ENCODE data around the gene TMEM151B. TPM values are rescaled to one million over a fixed set of nuclear protein-coding genes. Genes with fewer than 3 reads are reported as not detected.

The TMEM151B gene
- total and polyA plus RNA-seq, 2 donors = 0.09 to 0.50 TPM

DNA sequence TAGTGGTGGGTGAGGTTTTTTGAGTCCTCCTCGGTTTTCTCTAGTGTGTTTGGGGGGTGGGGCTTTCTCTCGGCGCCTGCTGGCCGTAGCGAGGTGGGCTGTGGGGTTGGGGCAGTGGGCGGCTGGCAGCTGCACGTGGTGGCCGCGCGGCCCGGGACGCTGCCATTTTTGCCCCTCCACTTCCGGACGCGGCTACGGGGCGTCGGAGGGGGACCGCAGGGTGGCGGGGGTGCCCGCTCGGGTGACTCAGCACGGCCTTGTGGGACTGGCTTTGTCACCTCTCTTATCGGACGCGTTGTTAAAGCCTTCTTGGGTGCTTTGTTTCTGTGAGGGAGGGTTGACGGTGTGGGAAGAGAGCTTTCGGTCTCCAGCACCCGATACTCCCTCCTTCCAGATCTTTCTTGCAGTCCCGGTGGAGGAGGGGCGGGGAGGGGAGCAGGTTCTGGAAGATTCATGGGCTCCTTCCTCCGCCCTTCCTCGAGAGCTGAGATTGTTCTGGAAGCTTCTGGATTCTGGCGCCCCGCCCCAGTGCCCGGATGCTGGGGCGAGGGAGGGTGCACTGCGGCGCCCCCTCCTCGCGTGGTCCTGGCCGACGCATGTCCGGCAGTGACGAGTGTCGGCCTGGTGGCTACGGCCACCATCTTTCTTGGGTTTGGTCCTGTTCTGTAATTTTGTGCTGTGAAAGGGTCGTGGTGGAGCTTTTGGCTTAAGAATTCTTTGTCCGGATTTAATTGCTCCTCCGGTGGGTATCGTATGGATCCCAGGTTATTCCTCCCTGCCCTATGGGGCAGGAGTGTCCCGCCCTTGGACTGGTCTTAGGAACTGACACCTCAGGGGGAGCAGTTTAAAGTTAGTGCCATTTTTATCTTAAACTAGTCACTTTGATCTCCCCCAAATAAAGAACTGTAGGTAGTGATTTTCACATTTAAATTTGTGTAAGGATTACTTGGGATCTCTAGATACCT, 22.6 kb upstream of the TMEM151B start:
- no peaks in the 10 kb centered on the region for H3K9me3 ChIP-seq (ENCODE audit: control insufficient read depth in 2 of 2, insufficient read depth in 1 of 2, low read length in 1 of 2)
- H3K27me3 ChIP-seq (ENCODE audit: control insufficient read depth in 2 of 2, insufficient read depth in 1 of 2, low read length in 1 of 2) = no peaks in the 10 kb centered on the region
- under 1% methylated on average over 52 of the region's 52 CpGs for WGBS
- H3K4me3 ChIP-seq (ENCODE audit: low read length in 2 of 2) = peak overlapping the region; percentile 74 to 75
- H3K27ac ChIP-seq (ENCODE audit: low read depth in 1 of 2, low read length in 1 of 2) = peak overlapping the region; percentile 88 to 97
- peak in 7 of 9 donors; percentile 71 to 89 (median 79) for DNase-seq (ENCODE audit: low read depth in 6 of 9, low spot score in 9 of 9)
- peaks cover 33 to 45% of the 10 kb centered on the region in 2 donors for H3K36me3 ChIP-seq (ENCODE audit: control insufficient read depth in 2 of 2, insufficient read depth in 2 of 2, low read length in 1 of 2)
- H3K4me1 ChIP-seq (ENCODE audit: control insufficient read depth in 2 of 2, insufficient read depth in 2 of 2, low read length in 2 of 2) = peaks cover 16 to 23% of the 10 kb centered on the region in 2 donors

DNA sequence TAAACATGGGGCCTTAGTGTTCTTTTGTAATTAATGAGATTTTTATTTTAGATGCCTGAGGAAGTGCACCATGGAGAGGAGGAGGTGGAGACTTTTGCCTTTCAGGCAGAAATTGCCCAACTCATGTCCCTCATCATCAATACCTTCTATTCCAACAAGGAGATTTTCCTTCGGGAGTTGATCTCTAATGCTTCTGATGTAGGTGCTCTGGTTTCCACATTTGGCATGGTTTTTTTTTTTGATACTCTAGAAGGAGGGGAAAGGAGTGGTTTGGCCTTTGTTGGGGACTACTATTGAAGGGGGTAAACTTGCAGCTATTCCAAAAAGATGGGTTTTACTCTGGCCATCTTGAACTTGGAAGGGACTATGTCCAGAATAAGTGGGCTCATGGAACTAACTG, 21.7 kb upstream of the TMEM151B start:
- H3K4me3 ChIP-seq (ENCODE audit: low read length in 2 of 2) = peak overlapping the region; percentile 74 to 75
- H3K36me3 ChIP-seq (ENCODE audit: control insufficient read depth in 2 of 2, insufficient read depth in 2 of 2, low read length in 1 of 2) = peaks cover 43 to 54% of the 10 kb centered on the region in 2 donors
- peaks cover 16 to 23% of the 10 kb centered on the region in 2 donors for H3K4me1 ChIP-seq (ENCODE audit: control insufficient read depth in 2 of 2, insufficient read depth in 2 of 2, low read length in 2 of 2)
- H3K27ac ChIP-seq (ENCODE audit: low read depth in 1 of 2, low read length in 1 of 2) = peak overlapping the region in 1 of 2 donors; percentile 97
- no peaks in the 10 kb centered on the region for H3K9me3 ChIP-seq (ENCODE audit: control insufficient read depth in 2 of 2, insufficient read depth in 1 of 2, low read length in 1 of 2)
- H3K27me3 ChIP-seq (ENCODE audit: control insufficient read depth in 2 of 2, insufficient read depth in 1 of 2, low read length in 1 of 2) = no peaks in the 10 kb centered on the region
- no peak for DNase-seq (ENCODE audit: low read depth in 6 of 9, low spot score in 9 of 9)
- WGBS = 57% methylated on average over 1 of the region's 1 CpG

DNA sequence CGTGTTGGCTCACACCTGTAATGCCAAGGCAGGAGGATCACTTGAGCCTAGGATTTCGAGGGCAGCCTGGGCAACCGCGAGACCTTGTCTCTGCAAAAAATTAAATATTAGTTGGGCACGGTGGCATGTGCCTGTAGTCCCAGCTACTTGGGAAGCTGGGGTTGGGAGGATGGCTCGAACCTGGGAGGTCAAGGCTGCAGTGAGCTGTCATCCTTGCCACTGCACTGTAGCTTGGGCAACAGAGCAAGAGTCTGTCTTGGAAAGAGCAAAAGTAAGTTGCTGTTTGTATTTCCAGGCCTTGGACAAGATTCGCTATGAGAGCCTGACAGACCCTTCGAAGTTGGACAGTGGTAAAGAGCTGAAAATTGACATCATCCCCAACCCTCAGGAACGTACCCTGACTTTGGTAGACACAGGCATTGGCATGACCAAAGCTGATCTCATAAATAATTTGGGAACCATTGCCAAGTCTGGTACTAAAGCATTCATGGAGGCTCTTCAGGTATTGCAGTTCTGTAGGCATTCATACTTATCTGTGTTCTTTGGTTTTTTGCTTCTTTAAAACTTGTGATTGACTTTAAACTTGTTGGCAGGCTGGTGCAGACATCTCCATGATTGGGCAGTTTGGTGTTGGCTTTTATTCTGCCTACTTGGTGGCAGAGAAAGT, 21.0 kb upstream of the TMEM151B start:
- H3K4me3 ChIP-seq (ENCODE audit: low read length in 2 of 2) = no peak overlapping the region
- DNase-seq (ENCODE audit: low read depth in 6 of 9, low spot score in 9 of 9) = no peak
- peaks cover 49 to 61% of the 10 kb centered on the region in 2 donors for H3K36me3 ChIP-seq (ENCODE audit: control insufficient read depth in 2 of 2, insufficient read depth in 2 of 2, low read length in 1 of 2)
- no peaks in the 10 kb centered on the region for H3K27me3 ChIP-seq (ENCODE audit: control insufficient read depth in 2 of 2, insufficient read depth in 1 of 2, low read length in 1 of 2)
- no peak overlapping the region for H3K27ac ChIP-seq (ENCODE audit: low read depth in 1 of 2, low read length in 1 of 2)
- 93% methylated on average over 9 of the region's 9 CpGs for WGBS
- H3K9me3 ChIP-seq (ENCODE audit: control insufficient read depth in 2 of 2, insufficient read depth in 1 of 2, low read length in 1 of 2) = no peaks in the 10 kb centered on the region
- peaks cover 16 to 25% of the 10 kb centered on the region in 2 donors for H3K4me1 ChIP-seq (ENCODE audit: control insufficient read depth in 2 of 2, insufficient read depth in 2 of 2, low read length in 2 of 2)

DNA sequence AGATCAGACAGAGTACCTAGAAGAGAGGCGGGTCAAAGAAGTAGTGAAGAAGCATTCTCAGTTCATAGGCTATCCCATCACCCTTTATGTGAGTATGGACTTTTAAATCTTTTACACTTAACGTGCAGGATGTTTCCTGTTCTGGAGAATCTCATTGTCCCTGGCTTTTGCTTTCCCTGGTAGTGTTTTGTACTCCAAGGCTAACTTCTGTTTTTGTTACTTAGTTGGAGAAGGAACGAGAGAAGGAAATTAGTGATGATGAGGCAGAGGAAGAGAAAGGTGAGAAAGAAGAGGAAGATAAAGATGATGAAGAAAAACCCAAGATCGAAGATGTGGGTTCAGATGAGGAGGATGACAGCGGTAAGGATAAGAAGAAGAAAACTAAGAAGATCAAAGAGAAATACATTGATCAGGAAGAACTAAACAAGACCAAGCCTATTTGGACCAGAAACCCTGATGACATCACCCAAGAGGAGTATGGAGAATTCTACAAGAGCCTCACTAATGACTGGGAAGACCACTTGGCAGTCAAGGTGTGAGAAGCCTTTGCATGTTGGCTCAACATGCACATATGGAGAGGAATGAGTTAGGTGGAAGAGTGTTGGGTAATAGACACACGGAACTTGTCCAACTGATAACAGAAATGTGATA, 20.1 kb upstream of the TMEM151B start:
- DNase-seq (ENCODE audit: low read depth in 6 of 9, low spot score in 9 of 9) = no peak
- WGBS = 94% methylated on average over 6 of the region's 6 CpGs
- Histone ChIP-seq H3K4me3 (ENCODE audit: low read length in 2 of 2) (no peak overlapping the region), H3K9me3 (ENCODE audit: control insufficient read depth in 2 of 2, insufficient read depth in 1 of 2, low read length in 1 of 2) (no peaks in the 10 kb centered on the region), H3K27ac (ENCODE audit: low read depth in 1 of 2, low read length in 1 of 2) (no peak overlapping the region), H3K36me3 (ENCODE audit: control insufficient read depth in 2 of 2, insufficient read depth in 2 of 2, low read length in 1 of 2) (peaks cover 59 to 71% of the 10 kb centered on the region in 2 donors), H3K27me3 (ENCODE audit: control insufficient read depth in 2 of 2, insufficient read depth in 1 of 2, low read length in 1 of 2) (no peaks in the 10 kb centered on the region), H3K4me1 (ENCODE audit: control insufficient read depth in 2 of 2, insufficient read depth in 2 of 2, low read length in 2 of 2) (peaks cover 16 to 31% of the 10 kb centered on the region in 2 donors)

DNA sequence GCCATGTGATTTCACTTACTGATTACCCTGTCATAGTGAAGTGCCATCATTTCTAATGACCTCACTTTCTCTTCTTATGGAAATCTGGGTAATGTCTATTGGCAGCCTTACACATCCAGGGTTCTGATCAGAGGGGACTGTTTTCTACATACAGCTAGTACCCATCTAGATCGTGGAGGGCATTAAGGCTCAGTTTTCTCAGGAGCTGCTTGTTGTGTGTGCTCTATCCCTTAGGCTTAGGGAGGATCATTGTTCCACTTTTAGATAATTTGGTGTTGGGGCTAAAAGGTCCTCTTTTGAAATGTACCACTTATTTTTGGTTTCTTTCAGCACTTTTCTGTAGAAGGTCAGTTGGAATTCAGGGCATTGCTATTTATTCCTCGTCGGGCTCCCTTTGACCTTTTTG, 19.5 kb upstream of the TMEM151B start:
- H3K9me3 ChIP-seq (ENCODE audit: control insufficient read depth in 2 of 2, insufficient read depth in 1 of 2, low read length in 1 of 2) = no peaks in the 10 kb centered on the region
- H3K27me3 ChIP-seq (ENCODE audit: control insufficient read depth in 2 of 2, insufficient read depth in 1 of 2, low read length in 1 of 2) = no peaks in the 10 kb centered on the region
- 98% methylated on average over 3 of the region's 3 CpGs for WGBS
- H3K36me3 ChIP-seq (ENCODE audit: control insufficient read depth in 2 of 2, insufficient read depth in 2 of 2, low read length in 1 of 2) = peaks cover 61 to 74% of the 10 kb centered on the region in 2 donors
- peaks cover 14 to 32% of the 10 kb centered on the region in 2 donors for H3K4me1 ChIP-seq (ENCODE audit: control insufficient read depth in 2 of 2, insufficient read depth in 2 of 2, low read length in 2 of 2)
- H3K4me3 ChIP-seq (ENCODE audit: low read length in 2 of 2) = no peak overlapping the region
- no peak overlapping the region for H3K27ac ChIP-seq (ENCODE audit: low read depth in 1 of 2, low read length in 1 of 2)
- DNase-seq (ENCODE audit: low read depth in 6 of 9, low spot score in 9 of 9) = no peak

DNA sequence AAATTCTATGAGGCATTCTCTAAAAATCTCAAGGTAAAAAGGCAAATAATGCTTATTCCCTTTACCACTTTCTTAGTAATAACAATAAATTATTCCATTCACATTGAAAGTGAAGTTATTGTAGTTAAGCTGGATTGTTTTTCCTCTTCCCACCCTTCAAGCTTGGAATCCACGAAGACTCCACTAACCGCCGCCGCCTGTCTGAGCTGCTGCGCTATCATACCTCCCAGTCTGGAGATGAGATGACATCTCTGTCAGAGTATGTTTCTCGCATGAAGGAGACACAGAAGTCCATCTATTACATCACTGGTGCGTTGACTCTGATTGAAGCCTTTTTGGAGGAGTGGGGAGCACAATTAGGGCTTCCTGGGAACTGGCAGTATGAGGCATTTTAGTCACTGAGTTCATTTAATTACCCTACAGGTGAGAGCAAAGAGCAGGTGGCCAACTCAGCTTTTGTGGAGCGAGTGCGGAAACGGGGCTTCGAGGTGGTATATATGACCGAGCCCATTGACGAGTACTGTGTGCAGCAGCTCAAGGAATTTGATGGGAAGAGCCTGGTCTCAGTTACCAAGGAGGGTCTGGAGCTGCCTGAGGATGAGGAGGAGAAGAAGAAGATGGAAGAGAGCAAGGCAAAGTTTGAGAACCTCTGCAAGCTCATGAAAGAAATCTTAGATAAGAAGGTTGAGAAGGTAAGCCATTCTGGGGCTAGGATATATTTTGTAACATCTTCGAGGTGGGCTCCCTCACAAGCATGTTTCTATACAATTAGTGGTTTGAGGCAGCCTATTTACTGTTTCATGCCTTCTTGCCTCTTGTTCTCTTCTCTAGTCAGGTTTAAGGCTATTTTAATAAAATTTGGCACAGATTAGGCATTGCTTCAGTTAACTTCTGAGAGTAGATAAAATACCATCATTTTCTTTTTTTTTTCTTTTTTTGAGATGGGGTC, 18.4 kb upstream of the TMEM151B start:
- Histone ChIP-seq H3K27me3 (ENCODE audit: control insufficient read depth in 2 of 2, insufficient read depth in 1 of 2, low read length in 1 of 2) (no peaks in the 10 kb centered on the region), H3K9me3 (ENCODE audit: control insufficient read depth in 2 of 2, insufficient read depth in 1 of 2, low read length in 1 of 2) (no peaks in the 10 kb centered on the region), H3K27ac (ENCODE audit: low read depth in 1 of 2, low read length in 1 of 2) (no peak overlapping the region), H3K4me1 (ENCODE audit: control insufficient read depth in 2 of 2, insufficient read depth in 2 of 2, low read length in 2 of 2) (peaks cover 16 to 39% of the 10 kb centered on the region in 2 donors), H3K4me3 (ENCODE audit: low read length in 2 of 2) (no peak overlapping the region), H3K36me3 (ENCODE audit: control insufficient read depth in 2 of 2, insufficient read depth in 2 of 2, low read length in 1 of 2) (peaks cover 61 to 74% of the 10 kb centered on the region in 2 donors)
- 96% methylated on average over 14 of the region's 14 CpGs for WGBS
- no peak for DNase-seq (ENCODE audit: low read depth in 6 of 9, low spot score in 9 of 9)

DNA sequence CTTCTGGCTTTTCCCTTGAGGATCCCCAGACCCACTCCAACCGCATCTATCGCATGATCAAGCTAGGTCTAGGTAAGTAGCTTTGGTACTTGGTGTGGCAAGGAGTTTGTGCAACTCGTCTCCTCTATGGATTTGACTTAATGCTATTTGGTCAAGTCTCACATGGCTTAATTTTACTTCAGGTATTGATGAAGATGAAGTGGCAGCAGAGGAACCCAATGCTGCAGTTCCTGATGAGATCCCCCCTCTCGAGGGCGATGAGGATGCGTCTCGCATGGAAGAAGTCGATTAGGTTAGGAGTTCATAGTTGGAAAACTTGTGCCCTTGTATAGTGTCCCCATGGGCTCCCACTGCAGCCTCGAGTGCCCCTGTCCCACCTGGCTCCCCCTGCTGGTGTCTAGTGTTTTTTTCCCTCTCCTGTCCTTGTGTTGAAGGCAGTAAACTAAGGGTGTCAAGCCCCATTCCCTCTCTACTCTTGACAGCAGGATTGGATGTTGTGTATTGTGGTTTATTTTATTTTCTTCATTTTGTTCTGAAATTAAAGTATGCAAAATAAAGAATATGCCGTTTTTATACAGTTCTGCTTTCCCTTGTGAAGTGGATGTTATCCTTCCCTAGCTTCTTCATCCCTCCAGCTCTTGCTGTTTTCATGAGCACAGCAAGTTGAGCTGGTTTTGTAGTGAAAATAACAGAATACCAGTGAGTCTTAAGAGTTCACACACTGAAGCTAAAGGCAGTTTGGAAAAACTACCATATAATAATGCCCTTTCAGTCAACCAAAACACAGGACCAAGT, 16.7 kb upstream of the TMEM151B start:
- H3K9me3 ChIP-seq (ENCODE audit: control insufficient read depth in 2 of 2, insufficient read depth in 1 of 2, low read length in 1 of 2) = no peaks in the 10 kb centered on the region
- no peak overlapping the region for H3K4me3 ChIP-seq (ENCODE audit: low read length in 2 of 2)
- H3K36me3 ChIP-seq (ENCODE audit: control insufficient read depth in 2 of 2, insufficient read depth in 2 of 2, low read length in 1 of 2) = peaks cover 61 to 74% of the 10 kb centered on the region in 2 donors
- H3K27ac ChIP-seq (ENCODE audit: low read depth in 1 of 2, low read length in 1 of 2) = no peak overlapping the region
- H3K27me3 ChIP-seq (ENCODE audit: control insufficient read depth in 2 of 2, insufficient read depth in 1 of 2, low read length in 1 of 2) = no peaks in the 10 kb centered on the region
- WGBS = 84% methylated on average over 10 of the region's 10 CpGs
- DNase-seq (ENCODE audit: low read depth in 6 of 9, low spot score in 9 of 9) = peak in 1 of 9 donors; percentile 57
- peaks cover 14 to 37% of the 10 kb centered on the region in 2 donors for H3K4me1 ChIP-seq (ENCODE audit: control insufficient read depth in 2 of 2, insufficient read depth in 2 of 2, low read length in 2 of 2)
